BJ (cell line): ENCODE results near the gene DDX6. TPM values are rescaled to one million over a fixed set of nuclear protein-coding genes. Genes with fewer than 3 reads are reported as not detected.
"Not testable (repeated sequence)": the region's sequence is repeated elsewhere in the genome, so short reads cannot be mapped to it uniquely, and the experiment has no call there.

Source experiments
- CTCF ChIA-PET: fragments of 350-600 bp; formaldehyde crosslinking; extraction: SDS; loops from one replicate; lab custom pipeline; 2021; ENCODE audit warnings: antibody characterized with exemption, inconsistent platforms; lab: Yijun Ruan, JAX
- POLR2A ChIA-PET: fragments of 300-600 bp; sonication (Branson Sonifier 250); formaldehyde crosslinking; extraction: SDS; loops from one replicate; lab custom pipeline; 2021; ENCODE audit warnings: antibody characterized with exemption; lab: Charles Lee
- DNase-seq: peaks from one replicate; pipeline ENCODE4 v3.0.0-alpha.2; 2011; ENCODE audit warnings: low read depth
- H3K27me3 ChIP-seq: 2 replicates; pipeline ENCODE4 v1.6.0; 2011; ENCODE audit warnings: low read length; ENCODE audit not compliant: control insufficient read depth, insufficient read depth
- H3K36me3 ChIP-seq: 2 replicates; pipeline ENCODE4 v1.5.1; 2011; ENCODE audit warnings: low read length; ENCODE audit not compliant: control insufficient read depth, insufficient read depth
- H3K4me3 ChIP-seq: 2 replicates; pipeline ENCODE4 v1.5.1; 2011; ENCODE audit warnings: low read depth, mild to moderate bottlenecking, control low read depth, low read length
- polyA plus RNA-seq: library from polyadenylated mRNA; depleted of rRNA; stranded (reverse); fragments of >200 nt; gene quantifications from 2 replicates; pipeline ENCODE4 v1.2.3, GENCODE V29; 2011
- TF ChIP-seq, protein P1 (sequence below): IDR thresholded peaks from 2 replicates; pipeline ENCODE4 v1.5.1; 2011; ENCODE audit warnings: low read depth, mild to moderate bottlenecking, control low read depth, inconsistent platforms, low read length, moderate library complexity; ENCODE audit not compliant: insufficient read depth

DDX6 gene
- polyA plus RNA-seq, 1 experiment: 23.7 TPM

DNA sequence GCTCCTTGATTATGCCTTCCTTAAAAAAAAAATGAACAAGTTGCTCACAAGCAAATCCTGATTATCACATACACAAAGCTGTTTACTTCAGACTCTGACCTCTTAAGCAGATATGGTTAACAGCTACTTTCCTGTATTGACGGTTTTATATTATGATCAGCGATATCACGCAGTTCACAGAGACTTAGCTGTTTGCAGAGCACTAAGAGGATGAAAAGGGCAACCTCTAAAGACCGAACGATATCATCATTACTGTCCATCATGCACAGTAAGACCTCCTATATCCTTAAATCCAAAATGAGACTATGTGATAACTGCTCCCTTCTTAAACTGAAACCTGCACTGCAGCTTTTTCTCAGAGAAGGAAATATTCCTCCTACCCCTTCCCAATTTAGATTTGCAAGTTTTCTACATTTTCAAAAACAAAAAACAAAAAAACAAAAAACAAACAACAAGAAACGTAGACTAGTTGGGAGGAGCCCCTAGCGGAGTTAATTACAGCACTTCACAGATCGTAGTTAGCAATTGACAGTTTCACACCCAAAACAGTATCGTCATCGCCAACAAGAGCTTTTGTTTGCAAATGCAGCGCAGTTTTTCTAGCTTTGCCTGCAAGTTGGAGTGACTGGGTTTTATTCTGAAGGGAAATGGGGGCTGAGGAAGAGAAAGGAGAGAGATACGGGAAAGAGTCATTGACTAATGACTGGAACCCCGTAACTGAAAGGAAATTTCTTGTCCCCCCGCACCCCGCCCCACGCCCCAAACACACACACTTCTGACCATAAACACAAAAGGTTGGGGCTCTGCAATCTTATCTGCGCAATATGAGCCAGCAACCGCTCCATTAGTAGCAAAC lies 1.2 kb downstream of the DDX6 start:
- no peak for DNase-seq
- Histone ChIP-seq H3K27me3 (no peaks in the 10 kb centered on the region), H3K36me3 (peaks cover 1% of the 10 kb centered on the region; the same call in 1 of the 2 replicates), H3K4me3 (peak overlapping the region; percentile 93)
- POLR2A ChIA-PET: interaction anchor here (0.5 to 1.3 kb wide), 2 partner anchors 9 to 132 kb away, joined by 3 to 4 read pairs; no protein-coding TSS in a partner anchor
- TF ChIP-seq, protein P1, sequence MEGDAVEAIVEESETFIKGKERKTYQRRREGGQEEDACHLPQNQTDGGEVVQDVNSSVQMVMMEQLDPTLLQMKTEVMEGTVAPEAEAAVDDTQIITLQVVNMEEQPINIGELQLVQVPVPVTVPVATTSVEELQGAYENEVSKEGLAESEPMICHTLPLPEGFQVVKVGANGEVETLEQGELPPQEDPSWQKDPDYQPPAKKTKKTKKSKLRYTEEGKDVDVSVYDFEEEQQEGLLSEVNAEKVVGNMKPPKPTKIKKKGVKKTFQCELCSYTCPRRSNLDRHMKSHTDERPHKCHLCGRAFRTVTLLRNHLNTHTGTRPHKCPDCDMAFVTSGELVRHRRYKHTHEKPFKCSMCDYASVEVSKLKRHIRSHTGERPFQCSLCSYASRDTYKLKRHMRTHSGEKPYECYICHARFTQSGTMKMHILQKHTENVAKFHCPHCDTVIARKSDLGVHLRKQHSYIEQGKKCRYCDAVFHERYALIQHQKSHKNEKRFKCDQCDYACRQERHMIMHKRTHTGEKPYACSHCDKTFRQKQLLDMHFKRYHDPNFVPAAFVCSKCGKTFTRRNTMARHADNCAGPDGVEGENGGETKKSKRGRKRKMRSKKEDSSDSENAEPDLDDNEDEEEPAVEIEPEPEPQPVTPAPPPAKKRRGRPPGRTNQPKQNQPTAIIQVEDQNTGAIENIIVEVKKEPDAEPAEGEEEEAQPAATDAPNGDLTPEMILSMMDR: no peak
- CTCF ChIA-PET: interaction anchor here (0.6 to 4.6 kb wide), 10 partner anchors 9 to 1300 kb away, joined by 3 to 51 read pairs (median 4); no protein-coding TSS in a partner anchor

DNA sequence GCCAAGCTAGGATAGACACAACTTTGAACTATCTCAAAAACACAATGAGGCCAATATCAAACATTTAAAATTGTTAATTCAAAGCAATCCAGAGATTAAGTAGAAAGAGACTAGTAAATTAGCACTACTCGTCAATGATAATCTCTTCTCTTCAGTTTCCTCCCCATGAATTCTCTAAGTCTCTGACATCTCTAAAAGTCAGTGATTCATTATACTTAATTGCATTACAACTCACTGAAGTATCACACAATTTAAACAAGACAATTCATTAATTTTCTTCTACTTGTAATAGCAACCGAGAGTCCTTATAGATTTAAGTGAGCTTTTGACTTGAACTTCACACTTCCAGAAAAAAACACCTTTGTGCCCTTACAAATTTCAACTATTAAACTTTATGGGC lies 4.3 kb downstream of the DDX6 start:
- Histone ChIP-seq H3K4me3 (no peak overlapping the region), H3K27me3 (no peaks in the 10 kb centered on the region), H3K36me3 (peaks cover 4% of the 10 kb centered on the region)
- DNase-seq: no peak
- TF ChIP-seq, protein P1: no peak
- POLR2A ChIA-PET: no interaction called here
- CTCF ChIA-PET: interaction anchor here (1.1 to 4.6 kb wide), 3 partner anchors 97 to 170 kb away, joined by 3 to 42 read pairs (median 4); partner anchors contain the start of gene UPK2

DNA sequence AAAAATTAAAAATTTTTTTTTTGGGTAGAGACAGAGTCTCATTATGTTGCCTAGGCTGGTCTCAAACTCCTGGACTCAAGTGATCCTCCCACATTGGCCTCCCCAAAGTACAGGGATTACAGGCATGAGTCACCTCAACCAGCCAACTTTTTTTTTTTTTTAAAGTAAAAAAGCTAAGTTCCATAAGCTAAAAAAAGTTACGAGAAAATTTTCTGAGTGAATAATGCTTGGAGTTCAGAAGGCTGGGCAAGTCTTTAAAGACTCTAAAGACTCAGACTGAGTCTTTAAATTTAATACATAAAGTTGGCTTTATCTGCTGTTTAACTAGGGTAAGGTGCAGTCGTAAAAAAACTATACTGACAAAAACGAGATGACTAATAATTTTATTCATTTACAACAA lies 5.6 kb downstream of the DDX6 start:
- DNase-seq: no peak
- TF ChIP-seq, protein P1: no peak
- Histone ChIP-seq H3K4me3 (no peak overlapping the region), H3K36me3 (peaks cover 5% of the 10 kb centered on the region), H3K27me3 (no peaks in the 10 kb centered on the region)
- ChIA-PET CTCF (interaction anchor here (1.2 kb wide), 1 partner anchor 171 kb away, joined by 4 read pairs; the partner anchor contains the start of gene UPK2), POLR2A (interaction anchor here (0.6 to 1.0 kb wide), 4 partner anchors 10 to 137 kb away, joined by 3 to 5 read pairs (median 4); no protein-coding TSS in a partner anchor)

DNA sequence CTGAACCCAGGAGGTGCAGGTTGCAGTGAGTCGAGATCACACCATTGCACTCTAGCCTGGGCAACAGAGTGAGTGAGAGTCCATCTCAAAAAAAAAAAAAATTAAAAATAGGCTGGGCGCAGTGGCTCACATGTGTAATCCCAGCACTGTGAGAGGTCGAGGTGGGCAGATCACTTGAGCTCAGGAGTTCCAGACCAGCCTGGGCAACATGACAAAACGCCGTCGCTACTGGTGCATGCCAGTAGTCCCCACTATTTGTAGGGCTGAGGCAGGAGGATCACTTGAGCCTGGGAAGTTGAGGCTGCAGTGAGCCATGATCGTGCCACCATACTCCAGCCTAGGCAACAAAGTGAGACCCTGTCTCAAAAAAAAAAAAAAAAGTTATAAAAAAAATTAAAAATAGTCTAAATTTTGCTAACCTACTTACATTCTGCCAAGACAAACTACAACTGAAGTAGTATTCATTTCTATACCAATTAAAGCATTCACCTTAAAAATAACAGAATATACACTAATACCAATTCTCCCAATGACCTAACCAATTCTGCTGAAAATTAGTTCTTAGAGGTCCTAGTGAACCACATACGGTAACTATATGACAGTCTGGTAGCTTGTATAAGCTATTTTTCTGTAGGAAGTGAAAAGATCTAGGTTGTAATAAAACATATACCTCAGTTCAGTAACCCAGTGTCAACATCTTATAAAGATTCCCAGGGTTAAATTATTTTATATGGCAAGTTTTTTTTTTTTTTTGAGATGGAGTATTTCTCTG lies 7.1 kb downstream of the DDX6 start:
- DNase-seq: no peak
- CTCF ChIA-PET: interaction anchor here (0.6 to 0.9 kb wide), 2 partner anchors 17 to 147 kb away, joined by 3 read pairs; no protein-coding TSS in a partner anchor
- Histone ChIP-seq H3K27me3 (no peaks in the 10 kb centered on the region), H3K36me3 (peaks cover 6% of the 10 kb centered on the region), H3K4me3 (no peak overlapping the region)
- TF ChIP-seq, protein P1: no peak
- POLR2A ChIA-PET: no interaction called here

DNA sequence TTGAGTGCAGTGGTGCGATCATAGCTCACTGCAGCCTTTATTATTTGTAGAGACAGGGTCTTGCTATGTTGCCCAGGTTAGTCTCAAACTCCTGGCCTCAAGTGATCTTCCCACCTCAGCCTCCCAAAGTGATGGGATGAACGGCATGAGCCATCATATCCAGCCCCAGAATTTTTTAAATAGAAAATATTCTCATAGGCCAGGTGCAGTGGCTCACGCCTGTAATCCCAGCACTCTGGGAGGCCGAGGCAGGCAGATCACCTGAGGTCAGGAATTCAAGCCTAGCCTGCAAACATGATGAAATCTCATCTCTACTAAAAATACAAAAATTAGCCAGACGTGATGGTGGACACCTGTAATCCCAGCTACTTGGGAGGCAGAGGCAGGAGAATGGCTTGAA lies 7.6 kb downstream of the DDX6 start:
- H3K27me3 ChIP-seq, H3K36me3 ChIP-seq, CTCF ChIA-PET, H3K4me3 ChIP-seq, POLR2A ChIA-PET, DNase-seq: not testable (repeated sequence)
